KMS-11 (cell line): ENCODE data around the gene DCN.

ENCODE experiments used
- H2AFZ ChIP-seq: fragments of 200-600 bp; sonication (generic); 2 replicates; pipeline ENCODE4 v1.6.1; 2016; ENCODE audit warnings: antibody characterized with exemption, mixed run types, low read depth
- H3K27ac ChIP-seq: fragments of 200-600 bp; sonication (generic); 2 replicates; pipeline ENCODE4 v1.6.1; 2016; ENCODE audit warnings: mild to moderate bottlenecking, mixed run types
- H3K27me3 ChIP-seq: fragments of 200-600 bp; sonication (generic); 2 replicates; pipeline ENCODE4 v1.6.1; 2017; ENCODE audit warnings: mild to moderate bottlenecking, low read depth, mixed run types, moderate library complexity; ENCODE audit not compliant: insufficient read depth
- H3K36me3 ChIP-seq: fragments of 200-600 bp; sonication (generic); 2 replicates; pipeline ENCODE4 v1.6.1; 2017; ENCODE audit warnings: mild to moderate bottlenecking, mixed run types; ENCODE audit not compliant: insufficient read depth
- H3K4me1 ChIP-seq: fragments of 200-600 bp; sonication (generic); 2 replicates; pipeline ENCODE4 v1.6.1; 2016; ENCODE audit warnings: mild to moderate bottlenecking, low read depth, mixed run types; ENCODE audit not compliant: poor library complexity, severe bottlenecking
- H3K4me2 ChIP-seq: fragments of 200-600 bp; sonication (generic); 2 replicates; pipeline ENCODE4 v1.7.0; 2016; ENCODE audit warnings: mild to moderate bottlenecking, mixed run types
- H3K4me3 ChIP-seq: fragments of 200-600 bp; sonication (generic); IDR thresholded peaks from 2 replicates; pipeline ENCODE4 v1.6.1; 2017; ENCODE audit warnings: low read depth, low read length, mixed read lengths; ENCODE audit not compliant: insufficient read depth
- H3K79me2 ChIP-seq: fragments of 200-600 bp; sonication (generic); 2 replicates; pipeline ENCODE4 v1.6.1; 2016; ENCODE audit warnings: low read depth, mixed run types; ENCODE audit not compliant: insufficient read depth
- H3K9ac ChIP-seq: fragments of 200-600 bp; sonication (generic); 2 replicates; pipeline ENCODE4 v1.6.1; 2016; ENCODE audit warnings: mild to moderate bottlenecking, mixed run types
- H4K20me1 ChIP-seq: fragments of 200-600 bp; sonication (generic); 2 replicates; pipeline ENCODE4 v1.6.1; 2016; ENCODE audit warnings: mild to moderate bottlenecking, mixed run types; ENCODE audit not compliant: insufficient read depth
- TF ChIP-seq, protein P1 (sequence below): fragments of 200-600 bp; sonication (generic); conservative IDR thresholded peaks from 2 replicates; pipeline ENCODE4 v1.6.1; 2017; ENCODE audit warnings: low read depth, mild to moderate bottlenecking, antibody characterized with exemption, low read length, moderate library complexity, mixed read lengths

The DCN gene

DNA sequence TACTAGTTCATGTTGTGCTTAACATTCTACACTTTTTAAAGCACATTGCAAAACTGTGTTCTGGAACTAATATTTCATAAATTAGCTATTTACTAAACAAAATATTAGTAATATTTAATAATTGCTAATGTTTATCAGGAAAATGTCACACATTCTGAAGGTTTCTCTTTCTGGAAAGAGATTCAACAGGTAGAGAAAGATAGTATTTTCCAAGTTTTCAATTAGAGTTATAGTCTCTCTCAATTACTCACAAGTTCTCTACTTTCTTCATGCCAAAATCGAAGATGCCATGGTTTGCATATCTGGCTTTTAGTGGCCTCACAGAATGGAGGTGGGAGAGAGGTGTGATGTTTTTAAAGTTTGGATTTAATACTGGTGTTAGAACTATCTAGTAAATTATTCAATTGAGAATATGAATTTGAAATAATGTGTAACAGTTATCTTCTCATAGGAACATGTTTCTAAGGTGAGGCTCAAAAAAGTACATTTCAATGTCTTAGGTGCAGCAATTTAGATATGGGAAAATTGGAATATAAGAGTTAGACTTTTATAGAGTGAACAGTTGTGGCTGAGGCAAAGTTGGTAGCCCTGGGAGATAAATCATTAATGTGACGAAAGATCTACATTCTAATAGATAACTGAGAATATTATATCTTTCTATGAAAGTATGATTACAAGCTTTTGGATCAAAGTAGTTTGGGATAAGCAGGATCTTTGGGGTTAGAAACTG is 72.9 kb downstream of the DCN start:
- Histone ChIP-seq H3K36me3 (no peaks in the 10 kb centered on the region), H3K79me2 (no peaks in the 10 kb centered on the region), H3K4me1 (no peaks in the 10 kb centered on the region), H3K27ac (no peak overlapping the region), H3K9ac (no peak overlapping the region), H2AFZ (no peak overlapping the region), H3K27me3 (no peaks in the 10 kb centered on the region), H4K20me1 (no peaks in the 10 kb centered on the region), H3K4me3 (no peak overlapping the region), H3K4me2 (no peak overlapping the region)
- TF ChIP-seq, protein P1, sequence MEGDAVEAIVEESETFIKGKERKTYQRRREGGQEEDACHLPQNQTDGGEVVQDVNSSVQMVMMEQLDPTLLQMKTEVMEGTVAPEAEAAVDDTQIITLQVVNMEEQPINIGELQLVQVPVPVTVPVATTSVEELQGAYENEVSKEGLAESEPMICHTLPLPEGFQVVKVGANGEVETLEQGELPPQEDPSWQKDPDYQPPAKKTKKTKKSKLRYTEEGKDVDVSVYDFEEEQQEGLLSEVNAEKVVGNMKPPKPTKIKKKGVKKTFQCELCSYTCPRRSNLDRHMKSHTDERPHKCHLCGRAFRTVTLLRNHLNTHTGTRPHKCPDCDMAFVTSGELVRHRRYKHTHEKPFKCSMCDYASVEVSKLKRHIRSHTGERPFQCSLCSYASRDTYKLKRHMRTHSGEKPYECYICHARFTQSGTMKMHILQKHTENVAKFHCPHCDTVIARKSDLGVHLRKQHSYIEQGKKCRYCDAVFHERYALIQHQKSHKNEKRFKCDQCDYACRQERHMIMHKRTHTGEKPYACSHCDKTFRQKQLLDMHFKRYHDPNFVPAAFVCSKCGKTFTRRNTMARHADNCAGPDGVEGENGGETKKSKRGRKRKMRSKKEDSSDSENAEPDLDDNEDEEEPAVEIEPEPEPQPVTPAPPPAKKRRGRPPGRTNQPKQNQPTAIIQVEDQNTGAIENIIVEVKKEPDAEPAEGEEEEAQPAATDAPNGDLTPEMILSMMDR, result no peak

DNA sequence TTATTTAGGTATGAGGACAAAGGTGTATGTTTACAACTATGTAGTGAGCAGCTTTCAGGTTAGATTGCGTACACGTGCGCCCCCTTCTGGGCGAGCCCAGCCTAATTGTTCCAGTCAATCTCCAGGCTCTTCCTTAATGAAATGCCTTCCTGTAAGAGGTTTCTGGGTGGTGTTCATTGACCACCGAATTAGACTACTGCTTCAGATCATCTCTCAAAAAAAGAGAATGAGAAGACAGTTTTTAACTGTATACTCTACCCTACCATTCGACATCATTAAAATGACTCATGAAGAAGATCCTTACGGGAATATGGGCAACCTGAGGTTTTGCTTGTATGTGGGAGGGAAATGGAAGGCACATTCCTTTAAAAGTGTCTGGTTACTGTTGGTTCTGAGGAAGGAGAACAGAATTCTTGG is 73.5 kb downstream of the DCN start:
- TF ChIP-seq, protein P1, result peak; percentile 72
- Histone ChIP-seq H4K20me1 (no peaks in the 10 kb centered on the region), H3K9ac (no peak overlapping the region), H3K36me3 (no peaks in the 10 kb centered on the region), H3K79me2 (no peaks in the 10 kb centered on the region), H2AFZ (no peak overlapping the region), H3K27ac (no peak overlapping the region), H3K4me1 (no peaks in the 10 kb centered on the region), H3K4me3 (no peak overlapping the region), H3K27me3 (no peaks in the 10 kb centered on the region), H3K4me2 (no peak overlapping the region)

DNA sequence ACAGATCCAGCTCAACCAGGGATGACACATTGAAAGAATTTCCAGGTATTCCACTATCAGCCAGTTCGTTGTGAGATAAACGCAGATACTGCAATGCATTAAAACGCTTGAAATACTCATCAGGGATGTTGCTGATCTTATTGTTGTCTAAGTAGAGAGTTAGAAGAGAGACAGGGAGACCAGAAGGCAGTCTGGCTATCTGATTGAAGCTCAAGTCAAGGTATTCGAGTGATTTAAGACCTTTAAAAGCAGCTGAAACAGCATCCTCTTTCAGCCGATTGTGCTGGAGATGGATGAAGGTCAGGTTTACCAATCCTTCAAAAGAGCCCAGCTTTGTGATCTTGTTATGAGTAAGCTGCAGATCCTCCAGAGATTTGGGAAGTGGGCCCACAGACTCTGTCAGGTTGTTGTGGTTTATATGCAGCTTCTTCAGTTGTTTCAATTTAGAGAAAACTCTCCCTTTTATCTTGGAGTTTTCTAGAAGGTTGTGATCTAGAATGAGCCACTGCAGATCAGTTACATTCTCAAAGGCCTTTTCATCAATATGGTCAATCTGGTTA is 74.3 kb downstream of the DCN start:
- Histone ChIP-seq H3K4me3 (no peak overlapping the region), H2AFZ (no peak overlapping the region), H3K4me1 (no peaks in the 10 kb centered on the region), H4K20me1 (no peaks in the 10 kb centered on the region), H3K79me2 (no peaks in the 10 kb centered on the region), H3K27ac (no peak overlapping the region), H3K4me2 (no peak overlapping the region), H3K9ac (no peak overlapping the region), H3K36me3 (no peaks in the 10 kb centered on the region), H3K27me3 (no peaks in the 10 kb centered on the region)
- TF ChIP-seq, protein P1, result no peak

DNA sequence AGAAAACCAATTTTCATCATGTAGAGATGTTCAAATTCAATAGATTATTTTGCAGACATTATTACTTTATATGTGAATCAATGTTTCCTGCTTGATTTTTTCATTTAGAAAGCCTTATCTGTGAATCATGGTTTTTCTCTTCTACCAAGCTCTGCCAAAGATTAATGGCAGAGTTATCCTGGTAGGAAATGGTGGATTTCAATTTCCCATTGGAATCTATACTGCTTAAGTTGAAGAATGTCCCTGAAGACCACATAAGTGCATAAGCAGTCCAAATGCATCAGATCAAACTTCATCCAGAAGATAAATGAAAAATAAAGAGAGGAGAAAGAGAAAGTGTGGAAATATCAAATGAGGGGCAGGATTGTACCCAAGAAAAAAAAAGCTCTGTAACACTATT is 76.3 kb downstream of the DCN start:
- Histone ChIP-seq H2AFZ (no peak overlapping the region), H3K36me3 (no peaks in the 10 kb centered on the region), H3K4me3 (no peak overlapping the region), H3K27ac (no peak overlapping the region), H3K9ac (no peak overlapping the region), H3K79me2 (no peaks in the 10 kb centered on the region), H4K20me1 (no peaks in the 10 kb centered on the region), H3K4me1 (no peaks in the 10 kb centered on the region), H3K27me3 (no peaks in the 10 kb centered on the region), H3K4me2 (no peak overlapping the region)
- TF ChIP-seq, protein P1, result no peak
